Gastroesophageal sphincter (tissue), 4 donors: Measurements from ENCODE around the gene CBX8. TPM values are rescaled to one million over a fixed set of nuclear protein-coding genes. Genes with fewer than 3 reads are reported as not detected.

Source experiments
- ATAC-seq: fragments of 150-250 bp; one replicate; pipeline ENCODE4 v1.9.1; 2016; ENCODE audit warnings: mild to moderate bottlenecking, moderate library complexity
- H3K27ac ChIP-seq, 4 donors: fragments of 200-600 bp; sonication (generic) in 3 of 4; 1 replicate in 3 of 4; 2 replicates in 1 of 4; pipeline ENCODE4 v1.5.1; 2016 to 2019
- H3K27me3 ChIP-seq: fragments of 200-600 bp; sonication (generic); one replicate; pipeline ENCODE4 v1.5.1; 2019
- H3K36me3 ChIP-seq, 2 donors: fragments of 200-600 bp; sonication (generic); one replicate each; pipeline ENCODE4 v1.5.1; 2019; ENCODE audit warnings: control low read depth in 1 of 2
- H3K4me1 ChIP-seq, 3 donors: fragments of 200-600 bp; sonication (generic); 1 replicate in 2 of 3; 2 replicates in 1 of 3; pipeline ENCODE4 v1.5.1; 2016 to 2019; ENCODE audit warnings: control low read depth in 2 of 3
- H3K4me3 ChIP-seq, 2 donors: fragments of 200-600 bp; sonication (generic); one replicate each; pipeline ENCODE4 v1.5.1; 2019; ENCODE audit warnings: mild to moderate bottlenecking in 1 of 2, moderate library complexity in 1 of 2
- H3K9me3 ChIP-seq, 3 donors: fragments of 200-600 bp; sonication (generic); one replicate each; pipeline ENCODE4 v1.5.1; 2017 to 2019; ENCODE audit warnings: control low read depth in 2 of 3
- CTCF ChIP-seq, 4 experiments: fragments of 200-600 bp in 2 of 4; fragments of 450-650 bp in 2 of 4; sonication (generic) in 1 of 4; IDR thresholded peaks; one replicate each; pipeline ENCODE4 v1.5.1; 2017 to 2019; ENCODE audit warnings: antibody characterized with exemption in 4 of 4, mild to moderate bottlenecking in 2 of 4, moderate library complexity in 2 of 4
- EP300 ChIP-seq: sonication (generic); formaldehyde crosslinking; IDR thresholded peaks from one replicate; pipeline ENCODE4 v1.6.1; 2017; ENCODE audit warnings: antibody characterized with exemption, mild to moderate bottlenecking
- POLR2A ChIP-seq, 2 donors: fragments of 450-650 bp; IDR thresholded peaks; one replicate each; pipeline ENCODE4 v1.6.1; 2017; ENCODE audit warnings: antibody characterized with exemption in 2 of 2, mild to moderate bottlenecking in 2 of 2, moderate library complexity in 1 of 2
- POLR2AphosphoS5 ChIP-seq: sonication (generic); formaldehyde crosslinking; IDR thresholded peaks from one replicate; pipeline ENCODE4 v1.6.1; 2017; ENCODE audit warnings: antibody characterized with exemption
- WGBS, 2 donors: methylation state at CpG; one replicate each; pipeline ENCODE4 v1.1.5; 2018; ENCODE audit warnings: low coverage in 1 of 2; 5-methylcytosine and 5-hydroxymethylcytosine counted together
- total RNA-seq, 4 donors: library from RNA; depleted of rRNA; stranded (reverse); fragments of >200 nt; gene quantifications; one replicate each; pipeline ENCODE4 v1.1.0, GENCODE V29; 2016

The CBX8 gene
- total RNA-seq, 4 donors from 2014 or later: 0.40 to 10.6 (median 3.9) TPM

GRCh38 chr17:79745641-79746105, 51.2 kb downstream of the CBX8 start:
- TF ChIP-seq POLR2A (IDR thresholded peaks at IDR 0.05) (no peak), CTCF (IDR thresholded peaks at IDR 0.05) (no peak), EP300 (no peak), POLR2AphosphoS5 (no peak)
- Histone ChIP-seq H3K27ac (no peak overlapping the region), H3K36me3 (no peaks in the 10 kb centered on the region), H3K9me3 (no peaks in the 10 kb centered on the region), H3K27me3 (peaks cover 90% of the 10 kb centered on the region), H3K4me1 (peaks cover 0 to 28% (median 9%) of the 10 kb centered on the region in 3 donors), H3K4me3 (no peak overlapping the region)
- ATAC-seq: no peak
- WGBS, 2 donors: 30 to 44% methylated on average over 2 of the region's 6 CpGs

- Histone ChIP-seq H3K4me3 (no peak overlapping the region), H3K27ac (no peak overlapping the region), H3K4me1 (peaks cover 0 to 28% (median 9%) of the 10 kb centered on the region in 3 donors), H3K36me3 (no peaks in the 10 kb centered on the region), H3K27me3 (peaks cover 90% of the 10 kb centered on the region), H3K9me3 (no peaks in the 10 kb centered on the region)
- TF ChIP-seq EP300: no peak
- no peak for TF ChIP-seq CTCF (IDR thresholded peaks at IDR 0.05)
- no peak for TF ChIP-seq POLR2A (IDR thresholded peaks at IDR 0.05)
- TF ChIP-seq POLR2AphosphoS5: no peak
- 92 to 100% methylated on average over 4 to 5 of the region's 5 CpGs for WGBS, 2 donors
- no peak for ATAC-seq
Observed at GRCh38 chr17:79743614-79744013, 53.3 kb downstream of the CBX8 start.

GRCh38 chr17:79742951-79743476, 53.9 kb downstream of the CBX8 start:
- TF ChIP-seq CTCF (IDR thresholded peaks at IDR 0.05): no peak
- no peak for TF ChIP-seq EP300
- TF ChIP-seq POLR2AphosphoS5: no peak
- TF ChIP-seq POLR2A (IDR thresholded peaks at IDR 0.05): no peak
- Histone ChIP-seq H3K4me3 (no peak overlapping the region), H3K36me3 (no peaks in the 10 kb centered on the region), H3K4me1 (peaks cover 0 to 23% (median 8%) of the 10 kb centered on the region in 3 donors), H3K27ac (no peak overlapping the region), H3K9me3 (no peaks in the 10 kb centered on the region), H3K27me3 (peaks cover 90% of the 10 kb centered on the region)
- no peak for ATAC-seq
- WGBS, 2 donors: no CpG with 5 or more reads among the region's 7 CpGs

- no peak for ATAC-seq
- peaks cover 0 to 18% (median 5%) of the 10 kb centered on the region in 3 donors for H3K4me1 ChIP-seq
- H3K4me3 ChIP-seq: no peak overlapping the region
- no peaks in the 10 kb centered on the region for H3K36me3 ChIP-seq
- WGBS, 2 donors: no CpG with 5 or more reads among the region's 1 CpG
- no peak overlapping the region for H3K27ac ChIP-seq
- no peak for TF ChIP-seq POLR2A (IDR thresholded peaks at IDR 0.05)
- no peak for TF ChIP-seq EP300
- no peak for TF ChIP-seq POLR2AphosphoS5
- no peak for TF ChIP-seq CTCF (IDR thresholded peaks at IDR 0.05)
- peaks cover 90% of the 10 kb centered on the region for H3K27me3 ChIP-seq
- no peaks in the 10 kb centered on the region for H3K9me3 ChIP-seq
Observed at GRCh38 chr17:79742589-79742918, 54.3 kb downstream of the CBX8 start.

Other genes with a start within 250 kb of the CBX8 start
- 10 to 100 TPM in 3 of 4 donors, under 1 TPM in 1; 0.40 to 30.2 (median 15.2) TPM for gene RBFOX3, start 186.0 kb downstream of the CBX8 start, total RNA-seq
- under 1 TPM in 1 of 4 donors, not detected in 3; 0.27 TPM for gene ENPP7, start 66.1 kb downstream of the CBX8 start, total RNA-seq
- gene CBX2, start 18.9 kb downstream of the CBX8 start, total RNA-seq: 1 to 10 TPM in 3 of 4 donors, under 1 TPM in 1; 0.81 to 2.5 (median 2.0) TPM
- gene CBX4, start 42.4 kb upstream of the CBX8 start, total RNA-seq: 10 to 100 TPM in 2 of 4 donors, 1 to 10 TPM in 2; 6.7 to 11.5 (median 10.0) TPM
- 10 to 100 TPM; 26.5 to 44.3 (median 36.3) TPM for gene TBC1D16, start 238.8 kb upstream of the CBX8 start, total RNA-seq
- gene CCDC40, start 239.6 kb upstream of the CBX8 start, total RNA-seq: 10 to 100 TPM in 1 of 4 donors, 1 to 10 TPM in 3; 4.3 to 17.3 (median 5.5) TPM